Measurements from ENCODE around the gene AAMP.

- TF ChIP-seq TCF12 (IDR thresholded peaks at IDR 0.05; ENCODE audit: low read depth) (no peak), RAD21 (IDR thresholded peaks at IDR 0.05; ENCODE audit: low read depth) (no peak), CREB1 (IDR thresholded peaks at IDR 0.05; ENCODE audit: low read depth) (no peak), MAX (IDR thresholded peaks at IDR 0.05) (no peak), EGR1 (IDR thresholded peaks at IDR 0.05) (no peak)
Observed at GRCh38 chr2:218289639-218290315, 19.8 kb upstream of the AAMP start.
